HepG2 (cell line): ENCODE data around the gene LAMB2. TPM values are rescaled to one million over a fixed set of nuclear protein-coding genes. Genes with fewer than 3 reads are reported as not detected.
A peak's percentile ranks its signal among the peaks of the same experiment; 100 is the strongest.

ENCODE experiments used
- ATAC-seq: fragments of 200-7000 bp; cut with Tn5 transposase; 3 replicates; pipeline ENCODE4 v1.9.1; 2020; ENCODE audit warnings: mild to moderate bottlenecking, moderate library complexity
- BruUV-seq: library from RNA; stranded (reverse); fragments of 400-500 nt; replicated peaks from 2 replicates; lab custom pipeline; 2021; lab: Mats Ljungman, UMichigan
- CTCF ChIA-PET: fragments of 300-600 bp; formaldehyde crosslinking; extraction: SDS; loops from one replicate; lab custom pipeline; 2021; ENCODE audit warnings: low total read pairs, inconsistent platforms, low intra/inter-chr PET ratio; lab: Yijun Ruan, JAX
- POLR2A ChIA-PET: fragments of 350-600 bp; sonication (Branson Sonifier 250); formaldehyde crosslinking; loops from one replicate; lab custom pipeline; 2020; ENCODE audit warnings: antibody characterized with exemption, inconsistent platforms; lab: Yijun Ruan, JAX
- DNase-seq: peaks from one replicate; pipeline ENCODE4 v3.0.0-alpha.2; 2015; ENCODE audit warnings: low spot score
- FAIRE-seq: peaks from 3 replicates; lab custom pipeline; 2011; peaks lifted over from hg19 to GRCh38; lab: Jason Lieb, UNC
- H2AFZ ChIP-seq: one replicate; pipeline ENCODE4 v1.6.1; 2011; ENCODE audit warnings: low read length, inconsistent platforms
- H3K27ac ChIP-seq: fragments of 300-600 bp; 3 replicates; pipeline ENCODE4 v1.8.0; 2011; ENCODE audit warnings: mixed run types, mild to moderate bottlenecking, mixed read lengths, low read length, inconsistent platforms; ENCODE audit not compliant: insufficient read depth; ENCODE audit errors: extremely low read length
- H3K27me3 ChIP-seq, 2 experiments: fragments of 200-600 bp in 1 of 2; 2 replicates in 1 of 2; 3 replicates in 1 of 2; pipeline versions ENCODE4 v1.6.0 to v1.8.0; 2011; ENCODE audit warnings: low read length in 2 of 2, mild to moderate bottlenecking in 2 of 2, moderate library complexity in 2 of 2, inconsistent platforms in 1 of 2; ENCODE audit not compliant: insufficient read depth in 2 of 2, control insufficient read depth in 1 of 2
- H3K36me3 ChIP-seq, 2 experiments: fragments of 200-600 bp in 1 of 2; replicated peaks in 1 of 2; 2 replicates in 1 of 2; 3 replicates in 1 of 2; pipeline versions ENCODE4 v1.5.1 to v1.8.0; 2011; ENCODE audit warnings: low read length in 2 of 2, inconsistent platforms in 1 of 2; ENCODE audit not compliant: insufficient read depth in 2 of 2, control insufficient read depth in 1 of 2
- H3K4me1 ChIP-seq: 2 replicates; pipeline ENCODE4 v1.5.1; 2012; ENCODE audit warnings: low read length, inconsistent platforms; ENCODE audit not compliant: insufficient read depth
- H3K4me2 ChIP-seq: 2 replicates; pipeline ENCODE4 v1.6.0; 2011; ENCODE audit warnings: low read depth, low read length, inconsistent platforms
- H3K4me3 ChIP-seq, 3 experiments: fragments of 200-600 bp in 1 of 3; sonication (generic), shearing (Covaris generic) in 1 of 3; replicated peaks in 1 of 3; 2 replicates each; pipeline ENCODE4 v1.5.1; 2011 to 2016; ENCODE audit warnings: low read length in 3 of 3, inconsistent platforms in 2 of 3, low read depth in 2 of 3, mild to moderate bottlenecking in 2 of 3, control low read depth in 1 of 3, mixed read lengths in 1 of 3; ENCODE audit not compliant: insufficient read depth in 1 of 3
- H3K79me2 ChIP-seq: one replicate; pipeline ENCODE4 v1.6.1; 2011; ENCODE audit warnings: low read length, inconsistent platforms; ENCODE audit not compliant: insufficient read depth
- H3K9ac ChIP-seq: 2 replicates; pipeline ENCODE4 v1.6.0; 2011; ENCODE audit warnings: mild to moderate bottlenecking, low read depth, low read length, inconsistent platforms; ENCODE audit not compliant: insufficient read depth
- H3K9me3 ChIP-seq: 2 replicates; pipeline ENCODE4 v1.5.1; 2012; ENCODE audit warnings: mild to moderate bottlenecking, low read length
- H4K20me1 ChIP-seq: 2 replicates; pipeline ENCODE4 v1.6.0; 2011; ENCODE audit warnings: inconsistent platforms, mild to moderate bottlenecking, low read length, moderate library complexity; ENCODE audit not compliant: insufficient read depth
- AGO2 ChIP-seq: fragments of 200-400 bp; formaldehyde crosslinking; optimal IDR thresholded peaks from 2 replicates; pipeline ENCODE3; 2017; ENCODE audit warnings: mild to moderate bottlenecking, low read depth, low read length, moderate library complexity
- AKAP8 ChIP-seq: sonication (generic); formaldehyde crosslinking; IDR thresholded peaks from 2 replicates; pipeline ENCODE4 v1.5.1; 2020; ENCODE audit warnings: mild to moderate bottlenecking, missing genetic modification reagents
- CREB1 ChIP-seq, 2 experiments: fragments of 450-650 bp in 1 of 2; IDR thresholded peaks; 2 replicates each; pipeline ENCODE4 v1.6.1; 2016 to 2017; ENCODE audit warnings: control low read depth in 1 of 2, mild to moderate bottlenecking in 1 of 2, missing compliant biosample characterization in 1 of 2, missing genetic modification characterization in 1 of 2
- DDIT3 ChIP-seq: sonication (generic); formaldehyde crosslinking; IDR thresholded peaks from 2 replicates; pipeline ENCODE4 v1.4.0; 2020; ENCODE audit warnings: mild to moderate bottlenecking, missing genetic modification reagents
- HNRNPK ChIP-seq: fragments of 200-400 bp; formaldehyde crosslinking; IDR thresholded peaks from 2 replicates; pipeline ENCODE4 v1.6.1; 2018; ENCODE audit warnings: low read length, low read depth, moderate library complexity, mild to moderate bottlenecking; ENCODE audit not compliant: poor library complexity, severe bottlenecking
- HNRNPUL1 ChIP-seq: fragments of 200-400 bp; formaldehyde crosslinking; IDR thresholded peaks from 2 replicates; pipeline ENCODE4 v1.6.1; 2017; ENCODE audit warnings: low read depth, mild to moderate bottlenecking, low read length, moderate library complexity
- KDM5A ChIP-seq: fragments of 200-600 bp; sonication (generic); IDR thresholded peaks from 2 replicates; pipeline ENCODE4 v1.7.0; 2018; ENCODE audit warnings: antibody characterized with exemption, mild to moderate bottlenecking, low read length, borderline replicate concordance
- MAX ChIP-seq: IDR thresholded peaks from 2 replicates; pipeline ENCODE4 v1.6.1; 2012; ENCODE audit warnings: inconsistent platforms
- MXD4 ChIP-seq: IDR thresholded peaks from 2 replicates; pipeline ENCODE4 v1.6.1; 2016; ENCODE audit warnings: mild to moderate bottlenecking, missing biosample characterization, missing genetic modification reagents
- RAD21 ChIP-seq: fragments of 450-650 bp; formaldehyde crosslinking; IDR thresholded peaks from 2 replicates; pipeline ENCODE4 v1.5.0; 2020; ENCODE audit warnings: mild to moderate bottlenecking
- RBFOX2 ChIP-seq: fragments of 200-400 bp; formaldehyde crosslinking; IDR thresholded peaks from 2 replicates; pipeline ENCODE4 v1.6.1; 2017; ENCODE audit warnings: low read depth, mild to moderate bottlenecking, low read length
- SIX1 ChIP-seq: sonication (generic); formaldehyde crosslinking; IDR thresholded peaks from 2 replicates; pipeline ENCODE4 v1.4.0; 2020; ENCODE audit warnings: missing genetic modification reagents, borderline replicate concordance
- SSRP1 ChIP-seq: IDR thresholded peaks from 2 replicates; pipeline ENCODE4 v1.6.1; 2016; ENCODE audit warnings: control low read depth
- TARDBP ChIP-seq: sonication (generic); formaldehyde crosslinking; IDR thresholded peaks from 2 replicates; pipeline ENCODE4 v1.8.0; 2022; ENCODE audit warnings: mild to moderate bottlenecking, missing genetic modification reagents
- TFAP4 ChIP-seq: sonication (generic); IDR thresholded peaks from 2 replicates; pipeline ENCODE4 v1.6.1; 2016; ENCODE audit warnings: low read depth, borderline replicate concordance
- TFDP2 ChIP-seq: sonication (generic); formaldehyde crosslinking; IDR thresholded peaks from 2 replicates; pipeline ENCODE4 v1.4.0; 2020; ENCODE audit warnings: missing genetic modification reagents
- YY1 ChIP-seq: IDR thresholded peaks from 2 replicates; pipeline ENCODE4 v1.6.1; 2011; ENCODE audit warnings: low read length, low read depth, moderate library complexity, mild to moderate bottlenecking; ENCODE audit not compliant: insufficient read depth, insufficient replicate concordance
- ZNF282 ChIP-seq: fragments of 450-650 bp; IDR thresholded peaks from 2 replicates; pipeline ENCODE4 v1.6.1; 2018; ENCODE audit not compliant: partially characterized antibody
- ZNF44 ChIP-seq: sonication (generic); formaldehyde crosslinking; IDR thresholded peaks from 2 replicates; pipeline ENCODE4 v1.5.1; 2020; ENCODE audit warnings: mild to moderate bottlenecking, missing genetic modification reagents
- ZNF451 ChIP-seq: sonication (generic); formaldehyde crosslinking; IDR thresholded peaks from 2 replicates; pipeline ENCODE4 v1.5.0; 2020; ENCODE audit warnings: mild to moderate bottlenecking, missing genetic modification reagents
- WGBS: methylation state at CpG from one replicate; pipeline ENCODE4 v1.1.6; 2017; ENCODE audit warnings: low lambda C conversion rate; 5-methylcytosine and 5-hydroxymethylcytosine counted together
- in situ Hi-C: cut with HindIII; loops from 2 replicates; pipeline ENCODE4 v1.10.0; 2017; ENCODE audit warnings: low pct_unique_long_range_greater_than_20kb; ENCODE audit not compliant: extremely low pct_ligation_motif_present
- intact Hi-C: fragments of 100-400 bp; cut with micrococcal nuclease; formaldehyde crosslinking; loops from one replicate; pipeline ENCODE4 v1.10.0; 2022; ENCODE audit not compliant: unreplicated experiment
- polyA plus RNA-seq, 8 experiments: library from polyadenylated mRNA; depleted of rRNA in 3 of 8; stranded (reverse) in 7 of 8; unstranded in 1 of 8; fragments of >200 nt; fragmentation: Illumina TruSeq in 4 of 8; extraction: Trizol in 4 of 8; gene quantifications; 2 replicates each; pipeline versions ENCODE4 v1.2.1 to v1.2.3, GENCODE V29; 2011 to 2016; ENCODE audit warnings: low read depth in 4 of 8, missing spikeins in 1 of 8, mixed read lengths in 1 of 8; ENCODE audit not compliant: insufficient read depth in 1 of 8
- total RNA-seq, 5 experiments: library from RNA; depleted of rRNA; stranded (reverse); fragments of >200 nt; fragmentation: Illumina TruSeq; extraction: Trizol; gene quantifications; 2 replicates each; pipeline ENCODE4 v1.2.3, GENCODE V29; 2016; ENCODE audit warnings: low read depth in 1 of 5
- TF ChIP-seq, protein P1 (sequence below): sonication (generic); formaldehyde crosslinking; IDR thresholded peaks from 2 replicates; pipeline ENCODE4 v1.4.0; 2020; ENCODE audit warnings: missing genetic modification reagents

Gene LAMB2
- total and polyA plus RNA-seq, 2 of the 13 experiments (the other 11 are each of a cell fraction or from before 2014, with no cell fraction given) = 208 to 443 TPM

DNA sequence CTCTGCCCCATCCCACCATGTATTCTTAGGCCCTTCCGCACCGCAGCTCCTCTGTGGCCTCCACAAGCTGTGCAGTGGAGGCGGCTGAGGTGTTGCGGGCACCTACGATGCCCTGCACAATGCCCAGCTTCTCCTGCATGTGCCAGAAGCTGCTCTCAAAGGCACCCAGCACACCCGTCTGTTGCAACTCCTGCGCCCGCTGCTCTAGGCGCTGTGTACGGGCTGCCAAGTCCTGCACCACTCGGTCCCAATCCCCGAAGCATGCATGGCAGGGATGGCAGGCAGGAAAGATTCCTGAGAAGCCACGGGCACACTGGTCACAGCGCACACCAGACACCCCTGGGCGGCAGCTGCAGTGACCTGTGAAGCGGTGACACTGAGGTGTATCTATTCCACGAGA is 9.2 kb downstream of the LAMB2 start (continued):
- TF ChIP-seq TFAP4 = no peak
- TF ChIP-seq MAX = no peak
- TF ChIP-seq AKAP8 = no peak
- TF ChIP-seq TARDBP = no peak
- no peak for TF ChIP-seq ZNF451 (CRISPR knock-in tag)
- TF ChIP-seq MXD4 (CRISPR knock-in tag) = no peak
- TF ChIP-seq TFDP2 (CRISPR knock-in tag) = no peak
- TF ChIP-seq, all 625 proteins: peak for 0

DNA sequence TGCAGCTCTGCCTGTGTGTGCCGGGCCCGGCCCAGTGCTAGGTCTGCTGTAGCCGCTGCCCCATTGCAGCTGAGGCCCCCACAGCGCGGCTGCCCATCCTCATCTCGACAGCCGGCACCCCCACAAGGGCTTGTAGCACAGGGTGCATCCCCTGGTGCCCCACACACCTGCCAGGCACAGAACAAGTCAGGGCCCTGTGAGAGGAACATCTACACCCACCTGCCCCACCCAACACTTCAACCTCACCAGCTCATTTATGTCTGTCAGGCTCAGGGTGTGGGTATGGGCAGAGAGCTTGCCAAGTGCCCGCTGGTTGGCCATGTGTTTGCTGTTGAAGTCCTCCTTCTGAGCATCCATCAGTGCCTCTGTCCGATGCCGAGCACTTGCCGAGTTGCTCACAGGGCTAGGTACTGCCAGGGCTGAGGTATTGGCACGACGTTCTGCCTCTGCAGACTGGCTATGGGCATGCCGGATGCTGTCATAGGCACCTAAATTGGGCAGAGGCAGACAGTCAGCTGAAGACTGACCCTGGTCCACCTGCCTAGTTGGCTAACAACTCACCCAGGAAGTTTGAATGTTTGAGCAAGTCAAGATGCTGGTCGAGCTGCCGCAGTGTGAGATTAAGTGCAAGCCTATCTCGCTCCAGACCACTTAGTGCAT is 9.8 kb downstream of the LAMB2 start:
- Histone ChIP-seq H4K20me1 (no peaks in the 10 kb centered on the region), H3K4me2 (no peak overlapping the region), H3K9me3 (no peaks in the 10 kb centered on the region), H3K4me1 (peaks cover 19% of the 10 kb centered on the region), H3K27ac (no peak overlapping the region), H3K27me3 (no peaks in the 10 kb centered on the region; a peak in 1 of 5 replicates), H3K79me2 (peaks cover 14% of the 10 kb centered on the region), H3K36me3 (peaks cover 13 to 37% of the 10 kb centered on the region in 2 experiments), H2AFZ (no peak overlapping the region), H3K4me3 (no peak overlapping the region), H3K9ac (no peak overlapping the region)
- BruUV-seq = no TSS peak
- WGBS = 98% methylated on average over 14 of the region's 17 CpGs
- ChIA-PET CTCF (no interaction called here), POLR2A (interaction anchor here (2.0 to 4.3 kb wide), 2 partner anchors 10 to 11 kb away, joined by 11 to 110 read pairs; partner anchors contain the start of gene LAMB2)
- no peak for DNase-seq
- intact Hi-C loops (no loop called here), in situ Hi-C loops (no loop called here)
- no peak for ATAC-seq
- FAIRE-seq = no peak
- TF ChIP-seq HNRNPUL1 (no peak), SSRP1 (CRISPR knock-in tag) (no peak), HNRNPK (no peak), AGO2 (peak; percentile 40), RAD21 (no peak), RBFOX2 (0 out of 2 replicates have a peak, but pooled peaks have one; percentile 4), ZNF44 (CRISPR knock-in tag) (no peak), SIX1 (CRISPR knock-in tag) (no peak), YY1 (no peak), DDIT3 (CRISPR knock-in tag) (no peak), CREB1 (IDR thresholded peaks at IDR 0.05) (no peak), CREB1 (CRISPR knock-in tag; IDR thresholded peaks at IDR 0.05) (no peak), ZNF282 (no peak), KDM5A (no peak)
- TF ChIP-seq, protein P1, sequence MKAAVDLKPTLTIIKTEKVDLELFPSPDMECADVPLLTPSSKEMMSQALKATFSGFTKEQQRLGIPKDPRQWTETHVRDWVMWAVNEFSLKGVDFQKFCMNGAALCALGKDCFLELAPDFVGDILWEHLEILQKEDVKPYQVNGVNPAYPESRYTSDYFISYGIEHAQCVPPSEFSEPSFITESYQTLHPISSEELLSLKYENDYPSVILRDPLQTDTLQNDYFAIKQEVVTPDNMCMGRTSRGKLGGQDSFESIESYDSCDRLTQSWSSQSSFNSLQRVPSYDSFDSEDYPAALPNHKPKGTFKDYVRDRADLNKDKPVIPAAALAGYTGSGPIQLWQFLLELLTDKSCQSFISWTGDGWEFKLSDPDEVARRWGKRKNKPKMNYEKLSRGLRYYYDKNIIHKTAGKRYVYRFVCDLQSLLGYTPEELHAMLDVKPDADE (CRISPR knock-in tag) = no peak
